H1 (cell line): ENCODE results near the gene PPP2R5B. TPM values are rescaled to one million over a fixed set of nuclear protein-coding genes. Genes with fewer than 3 reads are reported as not detected.

Source experiments
- CHD2 ChIP-seq: IDR thresholded peaks from 2 replicates; pipeline ENCODE4 v1.6.1; 2012; ENCODE audit warnings: low read length, improper control_type of control experiment
- CHD7 ChIP-seq: fragments of 300-600 bp; sonication (generic); IDR thresholded peaks from 2 replicates; pipeline ENCODE4 v1.7.1; 2012; ENCODE audit warnings: low read length, moderate library complexity, mild to moderate bottlenecking, inconsistent platforms; ENCODE audit not compliant: insufficient replicate concordance
- EZH2 ChIP-seq: fragments of 200-600 bp; sonication (generic); IDR thresholded peaks from 2 replicates; pipeline ENCODE4 v1.7.1; 2012; ENCODE audit warnings: low read depth, mild to moderate bottlenecking, moderate library complexity, low read length, inconsistent platforms; ENCODE audit not compliant: severe bottlenecking
- KDM4A ChIP-seq: IDR thresholded peaks from one replicate; pipeline ENCODE4 v1.7.1; 2012; ENCODE audit warnings: low read depth, mild to moderate bottlenecking, moderate library complexity, low read length, inconsistent platforms; ENCODE audit not compliant: severe bottlenecking
- RBBP5 ChIP-seq: IDR thresholded peaks from 2 replicates; pipeline ENCODE4 v1.7.1; 2012; ENCODE audit warnings: low read depth, mild to moderate bottlenecking, inconsistent platforms, low read length, moderate library complexity, borderline replicate concordance
- TAF1 ChIP-seq: IDR thresholded peaks from 2 replicates; pipeline ENCODE4 v1.6.1; 2011; ENCODE audit warnings: mild to moderate bottlenecking, low read depth, low read length
- TAF7 ChIP-seq: optimal IDR thresholded peaks from 2 replicates; pipeline ENCODE3; 2011; ENCODE audit warnings: low read depth, mild to moderate bottlenecking, inconsistent platforms, low read length, moderate library complexity, borderline replicate concordance
- polyA plus RNA-seq, 7 experiments: library from polyadenylated mRNA; depleted of rRNA in 3 of 7; stranded (reverse) in 5 of 7; unstranded in 2 of 7; fragments of >200 nt in 5 of 7; fragments of 200-250 nt in 2 of 7; gene quantifications; 1 replicate in 5 of 7; 2 replicates in 1 of 7; 4 replicates in 1 of 7; pipeline versions ENCODE4 v1.2.1 to v1.2.3, GENCODE V29; 2011 to 2013; ENCODE audit warnings: missing spikeins in 2 of 7, mixed read lengths in 2 of 7
- total RNA-seq: library from RNA; stranded (reverse); fragmentation: NEBNext Ultra II Directional; extraction: Animal tissue kit (Norgen Biotek cat#: 25700); gene quantifications from 2 replicates; pipeline ENCODE4 v1.2.1, GENCODE V29; 2021

The PPP2R5B gene
- total and polyA plus RNA-seq, 2 of the 8 experiments (the other 6 are each of a cell fraction or from before 2014, with no cell fraction given), result 4.9 to 5.1 TPM

GRCh38 chr11:64963072-64963631 lies 38.7 kb downstream of the PPP2R5B start (continued):
- no peak for TF ChIP-seq CHD7
- no peak for TF ChIP-seq EZH2
- TF ChIP-seq KDM4A, result no peak
- TF ChIP-seq RBBP5, result no peak
- TF ChIP-seq CHD2, result no peak
- TF ChIP-seq TAF1, result no peak
- TF ChIP-seq TAF7, result no peak
